HCT116 (cell line): Measurements from ENCODE around the gene ZNF503.

ENCODE experiments used
- EGR1 ChIP-seq: IDR thresholded peaks from 2 replicates; pipeline ENCODE4 v1.6.1; 2012; ENCODE audit warnings: low read depth
- POLR2A ChIP-seq: IDR thresholded peaks from 2 replicates; pipeline ENCODE4 v1.7.0; 2011; ENCODE audit warnings: borderline replicate concordance; ENCODE audit not compliant: insufficient read depth, insufficient read length; ENCODE audit errors: extremely low read depth
- POLR2AphosphoS5 ChIP-seq: IDR thresholded peaks from 2 replicates; pipeline ENCODE4 v1.6.1; 2011; ENCODE audit warnings: mild to moderate bottlenecking, low read depth, low read length, moderate library complexity
- SP1 ChIP-seq: IDR thresholded peaks from 2 replicates; pipeline ENCODE4 v1.6.1; 2012; ENCODE audit warnings: low read depth
- YY1 ChIP-seq: IDR thresholded peaks from 2 replicates; pipeline ENCODE4 v1.6.1; 2011; ENCODE audit warnings: low read length, low read depth, moderate library complexity, mild to moderate bottlenecking; ENCODE audit not compliant: insufficient replicate concordance; ENCODE audit errors: extremely low read depth
- TF ChIP-seq, protein P1 (sequence below), 3 experiments: fragments of 200-600 bp in 1 of 3; sonication (generic) in 1 of 3; IDR thresholded peaks in 2 of 3; conservative IDR thresholded peaks in 1 of 3; 2 replicates each; pipeline ENCODE4 v1.5.1; 2012 to 2017; ENCODE audit warnings: low read depth in 2 of 3, low read length in 2 of 3, antibody characterized with exemption in 1 of 3, borderline replicate concordance in 1 of 3, control low read depth in 1 of 3, mild to moderate bottlenecking in 1 of 3, mixed read lengths in 1 of 3, mixed run types in 1 of 3, moderate library complexity in 1 of 3; ENCODE audit not compliant: insufficient read depth in 1 of 3
- TF ChIP-seq, protein P2 (sequence below): IDR thresholded peaks from 2 replicates; pipeline ENCODE4 v1.6.1; 2012

DNA sequence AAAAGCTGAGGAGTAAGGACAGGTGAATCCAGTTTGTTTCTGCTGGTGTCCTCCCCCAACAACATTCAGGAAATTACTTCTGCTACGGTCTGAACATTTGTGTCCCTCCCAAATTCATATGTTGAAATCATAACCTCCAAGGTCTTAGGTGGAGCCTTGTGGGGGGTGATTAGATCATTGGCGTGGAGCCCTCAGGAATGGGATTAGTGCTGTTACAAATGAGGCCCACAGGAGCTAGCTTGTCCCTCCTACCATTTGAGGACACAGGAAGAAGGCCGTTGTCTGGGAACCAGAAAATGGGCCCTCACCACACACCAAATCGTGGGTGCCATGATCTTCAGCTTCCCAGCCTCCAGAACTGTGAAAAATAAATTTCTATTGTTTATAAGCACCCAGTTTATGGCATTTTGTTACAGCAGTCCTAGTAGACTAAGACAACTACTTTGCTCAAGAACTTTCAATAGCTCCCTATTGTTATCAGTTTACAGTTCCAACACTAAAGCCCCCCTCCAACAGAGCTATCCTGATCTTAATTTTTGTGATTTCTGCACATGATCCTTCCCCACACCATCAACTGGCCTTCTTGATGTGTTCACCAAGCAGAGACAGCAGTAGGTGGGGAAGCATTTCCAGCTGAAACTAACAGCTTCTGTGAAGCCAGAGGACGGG lies 27.7 kb upstream of the ZNF503 start:
- TF ChIP-seq, protein P1, sequence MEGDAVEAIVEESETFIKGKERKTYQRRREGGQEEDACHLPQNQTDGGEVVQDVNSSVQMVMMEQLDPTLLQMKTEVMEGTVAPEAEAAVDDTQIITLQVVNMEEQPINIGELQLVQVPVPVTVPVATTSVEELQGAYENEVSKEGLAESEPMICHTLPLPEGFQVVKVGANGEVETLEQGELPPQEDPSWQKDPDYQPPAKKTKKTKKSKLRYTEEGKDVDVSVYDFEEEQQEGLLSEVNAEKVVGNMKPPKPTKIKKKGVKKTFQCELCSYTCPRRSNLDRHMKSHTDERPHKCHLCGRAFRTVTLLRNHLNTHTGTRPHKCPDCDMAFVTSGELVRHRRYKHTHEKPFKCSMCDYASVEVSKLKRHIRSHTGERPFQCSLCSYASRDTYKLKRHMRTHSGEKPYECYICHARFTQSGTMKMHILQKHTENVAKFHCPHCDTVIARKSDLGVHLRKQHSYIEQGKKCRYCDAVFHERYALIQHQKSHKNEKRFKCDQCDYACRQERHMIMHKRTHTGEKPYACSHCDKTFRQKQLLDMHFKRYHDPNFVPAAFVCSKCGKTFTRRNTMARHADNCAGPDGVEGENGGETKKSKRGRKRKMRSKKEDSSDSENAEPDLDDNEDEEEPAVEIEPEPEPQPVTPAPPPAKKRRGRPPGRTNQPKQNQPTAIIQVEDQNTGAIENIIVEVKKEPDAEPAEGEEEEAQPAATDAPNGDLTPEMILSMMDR (IDR thresholded peaks at IDR 0.05 in 2 of 3, conservative IDR thresholded peaks at IDR 0.05 in 1 of 3; ENCODE audit: borderline replicate concordance in 1 of 3, insufficient read depth in 1 of 3, low read depth in 2 of 3, low read length in 2 of 3) = no peak
- TF ChIP-seq, protein P2, sequence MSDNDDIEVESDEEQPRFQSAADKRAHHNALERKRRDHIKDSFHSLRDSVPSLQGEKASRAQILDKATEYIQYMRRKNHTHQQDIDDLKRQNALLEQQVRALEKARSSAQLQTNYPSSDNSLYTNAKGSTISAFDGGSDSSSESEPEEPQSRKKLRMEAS = no peak
- no peak for TF ChIP-seq POLR2AphosphoS5
- no peak for TF ChIP-seq POLR2A
- no peak for TF ChIP-seq YY1
- TF ChIP-seq SP1 = no peak
- no peak for TF ChIP-seq EGR1
